Measurements from ENCODE around the gene DCAF4. TPM values are rescaled to one million over a fixed set of nuclear protein-coding genes. Genes with fewer than 3 reads are reported as not detected.

DCAF4 gene, protein sequence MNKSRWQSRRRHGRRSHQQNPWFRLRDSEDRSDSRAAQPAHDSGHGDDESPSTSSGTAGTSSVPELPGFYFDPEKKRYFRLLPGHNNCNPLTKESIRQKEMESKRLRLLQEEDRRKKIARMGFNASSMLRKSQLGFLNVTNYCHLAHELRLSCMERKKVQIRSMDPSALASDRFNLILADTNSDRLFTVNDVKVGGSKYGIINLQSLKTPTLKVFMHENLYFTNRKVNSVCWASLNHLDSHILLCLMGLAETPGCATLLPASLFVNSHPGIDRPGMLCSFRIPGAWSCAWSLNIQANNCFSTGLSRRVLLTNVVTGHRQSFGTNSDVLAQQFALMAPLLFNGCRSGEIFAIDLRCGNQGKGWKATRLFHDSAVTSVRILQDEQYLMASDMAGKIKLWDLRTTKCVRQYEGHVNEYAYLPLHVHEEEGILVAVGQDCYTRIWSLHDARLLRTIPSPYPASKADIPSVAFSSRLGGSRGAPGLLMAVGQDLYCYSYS
- total RNA-seq (4.9 and 10.2 TPM in 2 replicates), polyA plus RNA-seq (20.0 and 20.7 TPM in 2 replicates), polyA minus RNA-seq (ENCODE audit: low replicate concordance) (11.0 and 27.8 TPM in 2 replicates)
- 10.9 and 11.3 TPM in 2 replicates for polyA plus RNA-seq (2012)

DNA sequence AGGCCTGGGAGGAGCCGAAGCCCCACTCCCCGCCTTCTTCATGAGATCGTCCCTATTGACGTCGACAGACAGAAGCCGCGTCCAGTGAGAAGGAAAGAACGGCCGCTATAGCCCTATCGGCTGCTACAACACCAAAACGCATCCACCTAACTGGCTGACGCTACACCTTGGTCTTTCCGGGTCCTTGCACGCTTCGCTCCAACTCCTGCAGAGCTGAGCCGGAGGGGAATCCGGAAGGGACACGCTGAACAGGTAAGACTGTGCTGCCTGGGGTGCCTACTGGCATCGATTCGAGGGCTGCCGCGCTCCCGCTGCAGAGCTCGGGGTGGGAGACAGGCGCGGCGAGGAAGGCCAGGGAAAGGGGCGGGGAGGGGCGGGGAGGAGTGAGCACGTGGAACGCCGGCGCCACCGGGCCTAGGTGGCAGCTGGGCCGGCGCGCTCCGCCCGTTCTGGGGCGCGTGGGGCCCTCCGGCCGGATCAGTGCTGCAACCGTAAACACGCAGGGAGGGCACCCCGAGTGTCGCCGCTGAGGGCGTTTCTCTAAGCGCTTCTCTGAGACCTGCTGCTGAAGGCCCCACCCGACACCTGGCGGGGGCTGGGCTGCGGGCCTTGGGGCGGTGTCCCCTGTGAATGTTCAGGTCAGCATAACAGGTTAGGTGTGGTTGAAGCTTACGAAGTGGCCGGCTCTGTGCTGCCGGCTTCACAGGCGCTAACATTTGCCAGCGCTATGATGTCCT lies at the start of gene DCAF4:
TSS of gene DCAF4 (plus strand) at position 173 of the 737 bp plus-strand sequence. CDS start 11,515 bp downstream, outside the sequence.
- Histone ChIP-seq H2AFZ (ENCODE audit: low read length) (peak within 1 kb of the TSS; percentile 99), H3K79me2 (ENCODE audit: control insufficient read depth, insufficient read depth, low read length) (peaks cover 2% of the 10 kb centered on the region), H3K27ac (ENCODE audit: insufficient read depth, low read length) (peak within 1 kb of the TSS; percentile 88), H3K4me1 (ENCODE audit: control insufficient read depth, extremely low read depth, insufficient read depth, low read length) (peaks cover 4% of the 10 kb centered on the region), H3K9me3 (ENCODE audit: control insufficient read depth, insufficient read depth, low read depth, low read length) (no peaks in the 10 kb centered on the region), H3K9ac (ENCODE audit: insufficient read depth, low read length) (peak within 1 kb of the TSS; percentile 81), H3K27me3 (ENCODE audit: control insufficient read depth, insufficient read depth, low read length) (no peaks in the 10 kb centered on the region), H3K36me3 (ENCODE audit: control insufficient read depth, insufficient read depth, low read length) (peaks cover 3% of the 10 kb centered on the region), H3K4me3 (replicated peaks in 1 of 4; ENCODE audit: control extremely low read depth in 1 of 4, insufficient read depth in 1 of 4, low read depth in 3 of 4, low read length in 4 of 4) (peak within 1 kb of the TSS; percentile 85 to 98 (median 89)), H4K20me1 (ENCODE audit: control insufficient read depth, extremely low read depth, insufficient read depth, low read length) (no peaks in the 10 kb centered on the region), H3K4me2 (ENCODE audit: extremely low read depth, insufficient read depth, low read length) (peak within 1 kb of the TSS; percentile 97)
- no peak for TF ChIP-seq EZH2 (IDR thresholded peaks at IDR 0.05; ENCODE audit: low read length, missing control alignments)
- TF ChIP-seq, protein P1, sequence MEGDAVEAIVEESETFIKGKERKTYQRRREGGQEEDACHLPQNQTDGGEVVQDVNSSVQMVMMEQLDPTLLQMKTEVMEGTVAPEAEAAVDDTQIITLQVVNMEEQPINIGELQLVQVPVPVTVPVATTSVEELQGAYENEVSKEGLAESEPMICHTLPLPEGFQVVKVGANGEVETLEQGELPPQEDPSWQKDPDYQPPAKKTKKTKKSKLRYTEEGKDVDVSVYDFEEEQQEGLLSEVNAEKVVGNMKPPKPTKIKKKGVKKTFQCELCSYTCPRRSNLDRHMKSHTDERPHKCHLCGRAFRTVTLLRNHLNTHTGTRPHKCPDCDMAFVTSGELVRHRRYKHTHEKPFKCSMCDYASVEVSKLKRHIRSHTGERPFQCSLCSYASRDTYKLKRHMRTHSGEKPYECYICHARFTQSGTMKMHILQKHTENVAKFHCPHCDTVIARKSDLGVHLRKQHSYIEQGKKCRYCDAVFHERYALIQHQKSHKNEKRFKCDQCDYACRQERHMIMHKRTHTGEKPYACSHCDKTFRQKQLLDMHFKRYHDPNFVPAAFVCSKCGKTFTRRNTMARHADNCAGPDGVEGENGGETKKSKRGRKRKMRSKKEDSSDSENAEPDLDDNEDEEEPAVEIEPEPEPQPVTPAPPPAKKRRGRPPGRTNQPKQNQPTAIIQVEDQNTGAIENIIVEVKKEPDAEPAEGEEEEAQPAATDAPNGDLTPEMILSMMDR (conservative IDR thresholded peaks at IDR 0.05 in 1 of 2, IDR thresholded peaks at IDR 0.05 in 1 of 2; ENCODE audit: low read depth in 1 of 2, low read length in 2 of 2): no peak
- peak; percentile 98 to 99 for DNase-seq (ENCODE audit: low read depth in 2 of 2)

DNA sequence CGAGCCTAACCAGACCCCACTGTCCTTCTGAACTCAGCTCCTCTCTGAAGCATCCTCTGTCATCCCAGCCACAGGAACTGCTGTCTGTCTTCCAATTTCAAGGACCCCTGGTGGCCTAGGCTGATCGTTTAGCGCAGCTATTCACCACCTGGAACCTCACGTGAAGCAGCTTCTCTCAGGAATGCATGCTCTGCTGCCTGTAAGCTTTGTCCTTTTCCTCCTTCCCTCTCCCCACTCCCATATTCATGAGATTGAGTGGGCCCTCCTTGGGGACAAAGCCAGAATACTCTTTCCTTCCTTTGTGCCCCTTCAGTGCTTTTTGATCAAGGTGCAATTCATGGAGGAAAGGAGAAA lies 49.6 kb upstream of the DCAF4 start:
- Histone ChIP-seq H3K9ac (ENCODE audit: insufficient read depth, low read length) (no peak overlapping the region), H2AFZ (ENCODE audit: low read length) (no peak overlapping the region), H3K36me3 (ENCODE audit: control insufficient read depth, insufficient read depth, low read length) (no peaks in the 10 kb centered on the region), H3K4me2 (ENCODE audit: extremely low read depth, insufficient read depth, low read length) (no peak overlapping the region), H3K79me2 (ENCODE audit: control insufficient read depth, insufficient read depth, low read length) (peaks cover 43% of the 10 kb centered on the region), H4K20me1 (ENCODE audit: control insufficient read depth, extremely low read depth, insufficient read depth, low read length) (no peaks in the 10 kb centered on the region), H3K9me3 (ENCODE audit: control insufficient read depth, insufficient read depth, low read depth, low read length) (no peaks in the 10 kb centered on the region), H3K27me3 (ENCODE audit: control insufficient read depth, insufficient read depth, low read length) (no peaks in the 10 kb centered on the region), H3K4me3 (replicated peaks in 1 of 4; ENCODE audit: control extremely low read depth in 1 of 4, insufficient read depth in 1 of 4, low read depth in 3 of 4, low read length in 4 of 4) (no peak overlapping the region), H3K4me1 (ENCODE audit: control insufficient read depth, extremely low read depth, insufficient read depth, low read length) (no peaks in the 10 kb centered on the region), H3K27ac (ENCODE audit: insufficient read depth, low read length) (no peak overlapping the region)
- no peak for DNase-seq (ENCODE audit: low read depth in 2 of 2)
- TF ChIP-seq, protein P1 (conservative IDR thresholded peaks at IDR 0.05 in 1 of 2, IDR thresholded peaks at IDR 0.05 in 1 of 2; ENCODE audit: low read depth in 1 of 2, low read length in 2 of 2): no peak
- no peak for TF ChIP-seq EZH2 (IDR thresholded peaks at IDR 0.05; ENCODE audit: low read length, missing control alignments)

DNA sequence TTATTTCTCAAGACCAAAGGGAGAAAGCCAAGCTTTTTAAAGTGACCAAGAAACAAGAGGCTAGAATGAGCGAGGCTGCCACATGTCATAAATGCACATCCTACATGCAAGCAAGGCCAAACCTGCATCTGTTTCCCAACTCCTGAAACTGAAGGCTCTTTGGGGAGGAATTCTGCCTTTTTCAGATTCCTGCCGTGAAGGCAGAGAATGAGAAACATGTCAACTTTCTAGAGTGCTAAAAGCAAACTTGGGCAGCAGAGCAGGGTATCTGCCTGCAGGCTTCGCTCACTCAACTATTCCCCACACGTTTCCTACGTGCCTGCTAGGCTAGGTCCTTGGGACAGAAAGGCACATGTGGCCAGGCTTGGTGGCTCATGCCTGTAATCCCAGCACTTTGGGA lies 47.5 kb upstream of the DCAF4 start:
- H3K36me3 ChIP-seq (ENCODE audit: control insufficient read depth, insufficient read depth, low read length): no peaks in the 10 kb centered on the region
- no peaks in the 10 kb centered on the region for H3K9me3 ChIP-seq (ENCODE audit: control insufficient read depth, insufficient read depth, low read depth, low read length)
- peaks cover 48% of the 10 kb centered on the region for H3K79me2 ChIP-seq (ENCODE audit: control insufficient read depth, insufficient read depth, low read length)
- H3K4me3 ChIP-seq (replicated peaks in 1 of 4; ENCODE audit: control extremely low read depth in 1 of 4, insufficient read depth in 1 of 4, low read depth in 3 of 4, low read length in 4 of 4): no peak overlapping the region
- TF ChIP-seq, protein P1 (conservative IDR thresholded peaks at IDR 0.05 in 1 of 2, IDR thresholded peaks at IDR 0.05 in 1 of 2; ENCODE audit: low read depth in 1 of 2, low read length in 2 of 2): no peak
- no peak for TF ChIP-seq EZH2 (IDR thresholded peaks at IDR 0.05; ENCODE audit: low read length, missing control alignments)
- no peaks in the 10 kb centered on the region for H4K20me1 ChIP-seq (ENCODE audit: control insufficient read depth, extremely low read depth, insufficient read depth, low read length)
- DNase-seq (ENCODE audit: low read depth in 2 of 2): no peak
- no peak overlapping the region for H3K27ac ChIP-seq (ENCODE audit: insufficient read depth, low read length)
- H3K9ac ChIP-seq (ENCODE audit: insufficient read depth, low read length): no peak overlapping the region
- H3K27me3 ChIP-seq (ENCODE audit: control insufficient read depth, insufficient read depth, low read length): no peaks in the 10 kb centered on the region
- no peak overlapping the region for H3K4me2 ChIP-seq (ENCODE audit: extremely low read depth, insufficient read depth, low read length)
- no peak overlapping the region for H2AFZ ChIP-seq (ENCODE audit: low read length)
- H3K4me1 ChIP-seq (ENCODE audit: control insufficient read depth, extremely low read depth, insufficient read depth, low read length): no peaks in the 10 kb centered on the region
